ENCODE measurements around the gene KREMEN2. TPM values are rescaled to one million over a fixed set of nuclear protein-coding genes. Genes with fewer than 3 reads are reported as not detected.
"Not testable (repeated sequence)": the region's sequence is repeated elsewhere in the genome, so short reads cannot be mapped to it uniquely, and the experiment has no call there.

The KREMEN2 gene
- total RNA-seq, 1 donor: not detected

DNA sequence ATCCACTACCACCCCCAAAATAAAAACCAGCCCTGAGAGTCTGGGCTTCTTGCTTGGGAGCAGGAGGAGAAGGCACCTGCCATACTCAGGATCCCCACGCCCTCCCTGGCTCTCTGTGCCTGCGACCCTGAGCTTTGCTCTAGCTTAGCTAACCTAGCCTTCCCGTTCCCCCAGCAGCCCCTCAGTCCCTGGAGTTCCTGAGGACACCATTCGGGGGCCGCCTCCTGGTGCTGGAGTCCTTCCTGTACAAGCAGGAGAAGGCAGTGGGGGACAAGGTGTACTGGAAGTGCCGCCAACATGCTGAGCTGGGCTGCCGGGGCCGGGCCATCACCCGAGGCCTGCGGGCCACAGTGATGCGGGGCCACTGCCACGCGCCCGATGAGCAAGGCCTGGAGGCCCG, 33.8 kb upstream of the KREMEN2 start:
- TF ChIP-seq, protein P1, sequence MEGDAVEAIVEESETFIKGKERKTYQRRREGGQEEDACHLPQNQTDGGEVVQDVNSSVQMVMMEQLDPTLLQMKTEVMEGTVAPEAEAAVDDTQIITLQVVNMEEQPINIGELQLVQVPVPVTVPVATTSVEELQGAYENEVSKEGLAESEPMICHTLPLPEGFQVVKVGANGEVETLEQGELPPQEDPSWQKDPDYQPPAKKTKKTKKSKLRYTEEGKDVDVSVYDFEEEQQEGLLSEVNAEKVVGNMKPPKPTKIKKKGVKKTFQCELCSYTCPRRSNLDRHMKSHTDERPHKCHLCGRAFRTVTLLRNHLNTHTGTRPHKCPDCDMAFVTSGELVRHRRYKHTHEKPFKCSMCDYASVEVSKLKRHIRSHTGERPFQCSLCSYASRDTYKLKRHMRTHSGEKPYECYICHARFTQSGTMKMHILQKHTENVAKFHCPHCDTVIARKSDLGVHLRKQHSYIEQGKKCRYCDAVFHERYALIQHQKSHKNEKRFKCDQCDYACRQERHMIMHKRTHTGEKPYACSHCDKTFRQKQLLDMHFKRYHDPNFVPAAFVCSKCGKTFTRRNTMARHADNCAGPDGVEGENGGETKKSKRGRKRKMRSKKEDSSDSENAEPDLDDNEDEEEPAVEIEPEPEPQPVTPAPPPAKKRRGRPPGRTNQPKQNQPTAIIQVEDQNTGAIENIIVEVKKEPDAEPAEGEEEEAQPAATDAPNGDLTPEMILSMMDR (IDR thresholded peaks at IDR 0.05; ENCODE audit: extremely low read depth, low read depth, low read length): no peak
- H4K20me1 ChIP-seq (ENCODE audit: insufficient read depth, low read length): peaks cover 35% of the 10 kb centered on the region
- H2AFZ ChIP-seq (ENCODE audit: low read length): no peak overlapping the region

DNA sequence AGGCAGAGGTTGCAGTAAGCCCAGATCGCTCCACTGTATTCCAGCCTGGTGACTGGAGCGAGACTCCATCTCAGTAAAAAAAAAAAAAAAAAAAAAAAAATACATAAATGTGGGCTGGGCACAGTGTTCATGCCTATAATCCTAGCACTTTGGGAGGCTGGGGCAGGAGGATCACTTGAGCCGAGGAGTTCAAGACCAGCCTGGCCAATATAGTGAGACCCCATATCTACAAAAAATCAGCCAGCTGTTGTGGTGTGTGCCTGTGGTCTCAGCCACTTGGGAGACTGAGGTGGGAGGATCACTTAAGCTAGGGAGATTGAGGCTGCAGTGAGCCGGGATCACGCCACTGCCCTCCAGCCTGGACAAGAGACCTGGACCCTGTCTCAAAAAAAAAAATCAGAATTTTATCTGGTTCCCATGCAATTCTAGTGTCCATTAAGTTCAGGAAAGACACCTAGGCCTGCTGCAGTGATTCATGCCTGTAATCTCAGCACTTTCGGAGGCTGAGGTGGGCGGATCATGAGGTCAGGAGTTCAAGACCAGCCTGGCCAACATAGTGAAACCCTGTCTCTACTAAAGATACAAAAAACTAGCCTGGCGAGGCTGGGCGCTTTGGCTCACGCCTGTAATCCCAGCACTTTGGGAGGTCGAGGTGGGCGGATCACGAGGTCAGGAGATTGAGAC, 32.7 kb upstream of the KREMEN2 start:
- peaks cover 33% of the 10 kb centered on the region for H4K20me1 ChIP-seq (ENCODE audit: insufficient read depth, low read length)
- not testable (repeated sequence) for H3K4me3 ChIP-seq (ENCODE audit: insufficient read depth, low read length); H3K27ac ChIP-seq (ENCODE audit: low read depth, low read length); H3K27me3 ChIP-seq (ENCODE audit: insufficient read depth, low read length); H3K4me2 ChIP-seq (ENCODE audit: insufficient read depth, low read length); H3K4me1 ChIP-seq (ENCODE audit: insufficient read depth, low read length); H2AFZ ChIP-seq (ENCODE audit: low read length); H3K9me3 ChIP-seq (ENCODE audit: low read depth, low read length)
- peaks cover 16% of the 10 kb centered on the region for H3K79me2 ChIP-seq (ENCODE audit: insufficient read depth, low read length)
- peaks cover 31% of the 10 kb centered on the region for H3K36me3 ChIP-seq (ENCODE audit: insufficient read depth, low read length)
- peak; percentile 15 for DNase-seq (ENCODE audit: insufficient read length, low spot score, missing footprints)

More for the DNA sequence above, 33.8 kb upstream of the KREMEN2 start:
- Histone ChIP-seq H3K27ac (ENCODE audit: low read depth, low read length) (no peak overlapping the region), H3K36me3 (ENCODE audit: insufficient read depth, low read length) (peaks cover 31% of the 10 kb centered on the region), H3K4me1 (ENCODE audit: insufficient read depth, low read length) (peaks cover 8% of the 10 kb centered on the region), H3K4me2 (ENCODE audit: insufficient read depth, low read length) (no peak overlapping the region), H3K4me3 (ENCODE audit: insufficient read depth, low read length) (no peak overlapping the region), H3K9me3 (ENCODE audit: low read depth, low read length) (no peaks in the 10 kb centered on the region), H3K27me3 (ENCODE audit: insufficient read depth, low read length) (no peaks in the 10 kb centered on the region), H3K79me2 (ENCODE audit: insufficient read depth, low read length) (peaks cover 16% of the 10 kb centered on the region)
- peak; percentile 56 for DNase-seq (ENCODE audit: insufficient read length, low spot score, missing footprints)

DNA sequence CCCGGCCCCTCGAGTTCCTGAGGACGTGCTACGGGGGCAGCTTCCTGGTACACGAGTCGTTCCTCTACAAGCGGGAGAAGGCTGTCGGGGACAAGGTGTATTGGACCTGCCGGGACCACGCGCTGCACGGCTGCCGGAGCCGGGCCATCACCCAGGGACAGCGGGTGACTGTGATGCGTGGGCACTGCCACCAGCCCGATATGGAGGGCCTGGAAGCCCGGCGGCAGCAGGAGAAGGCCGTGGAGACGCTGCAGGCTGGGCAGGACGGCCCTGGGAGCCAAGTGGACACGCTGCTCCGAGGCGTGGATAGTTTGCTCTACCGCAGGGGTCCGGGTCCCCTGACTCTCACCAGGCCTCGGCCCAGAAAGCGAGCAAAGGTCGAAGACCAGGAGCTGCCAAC, 30.9 kb upstream of the KREMEN2 start:
- DNase-seq (ENCODE audit: insufficient read length, low spot score, missing footprints): peak; percentile 39
- peaks cover 9% of the 10 kb centered on the region for H3K79me2 ChIP-seq (ENCODE audit: insufficient read depth, low read length)
- H3K27ac ChIP-seq (ENCODE audit: low read depth, low read length): no peak overlapping the region
- H3K27me3 ChIP-seq (ENCODE audit: insufficient read depth, low read length): no peaks in the 10 kb centered on the region
- no peak overlapping the region for H2AFZ ChIP-seq (ENCODE audit: low read length)
- no peak overlapping the region for H3K4me2 ChIP-seq (ENCODE audit: insufficient read depth, low read length)
- peaks cover 44% of the 10 kb centered on the region for H3K36me3 ChIP-seq (ENCODE audit: insufficient read depth, low read length)
- no peak overlapping the region for H3K4me3 ChIP-seq (ENCODE audit: insufficient read depth, low read length)
- H4K20me1 ChIP-seq (ENCODE audit: insufficient read depth, low read length): peaks cover 22% of the 10 kb centered on the region
- H3K9me3 ChIP-seq (ENCODE audit: low read depth, low read length): no peaks in the 10 kb centered on the region
- TF ChIP-seq, protein P1 (IDR thresholded peaks at IDR 0.05; ENCODE audit: extremely low read depth, low read depth, low read length): no peak
- no peaks in the 10 kb centered on the region for H3K4me1 ChIP-seq (ENCODE audit: insufficient read depth, low read length)

DNA sequence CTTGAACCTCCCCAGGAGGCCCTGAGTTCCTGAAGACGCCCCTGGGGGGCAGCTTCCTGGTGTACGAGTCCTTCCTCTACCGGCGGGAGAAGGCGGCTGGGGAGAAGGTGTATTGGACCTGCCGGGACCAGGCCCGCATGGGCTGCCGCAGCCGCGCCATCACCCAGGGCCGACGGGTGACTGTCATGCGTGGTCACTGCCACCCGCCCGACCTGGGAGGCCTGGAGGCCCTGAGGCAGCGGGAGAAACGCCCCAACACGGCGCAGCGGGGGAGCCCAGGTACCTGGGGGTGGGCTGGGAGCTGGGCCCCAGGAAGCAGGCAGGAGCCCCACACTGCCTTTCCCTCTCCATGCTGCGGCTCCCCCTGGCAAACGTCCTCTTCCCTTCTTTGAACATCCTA, 30.4 kb upstream of the KREMEN2 start:
- no peak overlapping the region for H2AFZ ChIP-seq (ENCODE audit: low read length)
- H3K36me3 ChIP-seq (ENCODE audit: insufficient read depth, low read length): peaks cover 47% of the 10 kb centered on the region
- no peaks in the 10 kb centered on the region for H3K9me3 ChIP-seq (ENCODE audit: low read depth, low read length)

More for the DNA sequence above, 30.4 kb upstream of the KREMEN2 start:
- Histone ChIP-seq H4K20me1 (ENCODE audit: insufficient read depth, low read length) (peaks cover 19% of the 10 kb centered on the region), H3K79me2 (ENCODE audit: insufficient read depth, low read length) (peaks cover 5% of the 10 kb centered on the region), H3K4me1 (ENCODE audit: insufficient read depth, low read length) (no peaks in the 10 kb centered on the region), H3K27ac (ENCODE audit: low read depth, low read length) (no peak overlapping the region), H3K4me3 (ENCODE audit: insufficient read depth, low read length) (no peak overlapping the region), H3K27me3 (ENCODE audit: insufficient read depth, low read length) (no peaks in the 10 kb centered on the region), H3K4me2 (ENCODE audit: insufficient read depth, low read length) (no peak overlapping the region)
- TF ChIP-seq, protein P1 (IDR thresholded peaks at IDR 0.05; ENCODE audit: extremely low read depth, low read depth, low read length): no peak
- peak; percentile 35 for DNase-seq (ENCODE audit: insufficient read length, low spot score, missing footprints)
